Kidney capillary endothelial cell (primary cell): ENCODE results near the gene SUGCT.
"Not testable (repeated sequence)": the region's sequence is repeated elsewhere in the genome, so short reads cannot be mapped to it uniquely, and the experiment has no call there.

Source experiments
- DNase-seq: peaks from one replicate; pipeline ENCODE4 v3.0.0-alpha.2; 2018; ENCODE audit warnings: low spot score

Gene SUGCT

DNA sequence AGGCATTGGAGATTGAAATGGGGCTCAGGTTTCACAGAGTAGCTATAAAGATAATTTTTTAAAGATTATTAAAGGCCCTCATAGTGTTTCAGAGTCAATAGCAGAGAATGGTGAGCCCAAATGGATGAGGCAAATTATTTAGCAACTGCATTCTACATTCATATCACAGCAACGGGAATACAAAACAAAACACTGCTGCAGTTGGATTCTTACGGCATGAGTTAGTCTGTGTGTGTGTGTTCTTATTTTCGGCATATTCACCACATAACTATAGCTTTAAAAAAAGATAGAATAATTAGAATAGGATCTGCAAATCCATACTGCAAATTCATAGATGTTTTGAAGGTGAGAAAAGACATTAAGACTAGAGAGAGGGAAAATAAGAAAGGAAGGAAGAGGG, 66.0 kb downstream of the SUGCT start:
- no peak for DNase-seq

DNA sequence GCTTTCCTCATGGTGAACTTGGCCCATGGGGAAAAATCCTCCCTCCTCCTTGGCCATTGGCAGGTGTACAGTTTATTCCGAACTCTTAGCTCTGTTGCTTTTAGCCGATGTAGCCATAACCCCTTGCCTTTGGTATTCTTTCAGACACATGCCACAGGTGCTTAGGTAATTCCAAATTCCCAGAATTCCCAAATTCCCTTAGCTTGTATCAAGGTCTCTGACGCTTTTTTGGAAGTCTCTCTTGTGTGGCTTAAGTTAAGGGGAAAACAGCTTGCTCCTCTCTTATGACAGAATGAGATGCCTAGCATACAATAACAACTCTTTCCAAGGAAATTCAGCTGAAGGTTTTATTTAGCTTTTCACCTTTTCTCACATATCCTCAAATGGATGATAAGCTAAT, 68.0 kb downstream of the SUGCT start:
- no peak for DNase-seq

DNA sequence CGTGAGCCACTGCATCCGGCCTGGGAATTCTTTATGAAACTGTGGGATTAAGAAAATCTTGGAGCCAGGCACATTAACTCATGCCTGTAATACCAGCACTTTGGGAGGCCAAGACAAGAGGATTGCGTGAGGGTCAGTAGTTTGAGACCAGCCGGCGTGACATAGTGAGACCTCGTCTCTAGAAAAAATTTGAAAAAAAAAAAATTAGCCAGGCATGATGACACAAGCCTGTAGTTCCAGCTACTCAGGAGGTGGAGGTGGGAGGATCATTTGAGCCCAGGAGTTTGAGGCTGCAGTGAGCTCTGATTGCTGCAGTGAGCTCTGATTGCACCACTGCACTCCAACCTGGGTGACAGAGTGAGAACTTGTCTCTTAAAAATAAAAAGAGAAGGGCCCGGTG, 69.8 kb downstream of the SUGCT start:
- no peak for DNase-seq

DNA sequence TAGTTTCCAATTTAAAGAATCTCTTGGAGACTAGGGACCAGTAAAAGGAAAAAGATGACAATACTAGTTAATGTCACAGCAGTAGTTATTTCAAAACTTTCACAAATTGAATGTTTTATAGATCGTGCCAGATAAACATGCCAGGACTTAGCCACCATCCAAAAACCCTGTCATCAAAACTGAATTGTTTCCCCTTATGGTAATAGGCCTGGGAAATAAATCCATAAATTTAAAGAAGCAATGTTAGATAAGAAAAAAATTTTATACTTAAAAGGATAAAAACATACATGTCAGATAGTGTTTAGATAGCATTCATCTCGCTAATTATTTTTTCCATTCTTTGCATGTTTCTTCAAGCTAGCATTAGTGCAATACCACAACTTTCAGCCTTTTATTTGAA, 71.2 kb downstream of the SUGCT start:
- no peak for DNase-seq

DNA sequence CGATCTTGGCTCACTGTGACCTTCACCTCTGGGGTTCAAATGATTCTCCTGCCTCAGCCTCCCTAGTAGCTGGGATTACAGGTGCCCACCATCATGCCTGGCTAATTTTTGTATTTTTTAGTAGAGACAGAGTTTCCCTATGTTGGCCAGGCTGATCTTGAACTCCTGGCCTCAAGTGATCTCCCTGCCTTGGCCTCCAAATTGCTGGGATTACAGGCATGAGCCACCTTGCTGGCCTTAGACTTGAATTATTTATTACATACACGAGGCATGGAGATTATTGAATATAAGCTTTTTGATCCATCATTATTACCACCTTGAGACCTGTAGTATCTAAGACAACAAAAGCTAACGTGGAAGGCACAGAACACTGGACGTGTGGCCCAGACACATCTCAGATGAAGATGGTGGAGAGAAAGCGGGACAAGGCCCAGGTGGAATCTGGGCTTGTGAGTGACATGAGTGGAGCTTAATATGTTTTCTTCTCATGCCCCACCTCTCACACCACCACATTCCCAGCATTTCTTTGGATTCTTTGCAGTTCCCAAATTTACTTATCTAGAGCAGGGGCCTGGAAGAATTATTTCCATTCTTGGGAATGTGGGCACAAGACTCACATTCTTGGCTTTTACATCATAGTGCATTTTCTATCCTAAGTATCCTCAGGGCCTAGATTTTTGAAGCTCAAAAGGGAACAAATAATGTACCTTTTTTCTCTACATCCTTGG, 76.6 kb downstream of the SUGCT start:
- DNase-seq, result no peak

DNA sequence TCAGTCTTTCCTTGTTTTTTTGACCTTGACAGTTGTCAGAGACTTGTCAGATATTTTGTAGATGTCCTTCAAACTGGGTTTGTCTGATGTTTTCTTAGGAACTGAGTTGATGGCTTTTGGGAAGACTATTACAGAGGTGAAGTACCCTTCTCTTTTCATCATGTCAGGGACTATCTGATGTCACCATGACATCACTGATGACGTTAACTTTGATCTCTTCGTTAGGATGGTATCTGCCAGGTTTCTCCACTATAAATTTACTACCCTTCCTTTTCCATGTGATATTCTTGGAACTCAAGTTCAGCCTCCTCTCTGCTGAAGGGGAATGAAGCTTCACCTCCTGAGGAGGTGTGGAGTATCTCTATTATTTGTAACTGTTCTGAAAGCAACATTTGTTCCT, 78.5 kb downstream of the SUGCT start:
- no peak for DNase-seq

DNA sequence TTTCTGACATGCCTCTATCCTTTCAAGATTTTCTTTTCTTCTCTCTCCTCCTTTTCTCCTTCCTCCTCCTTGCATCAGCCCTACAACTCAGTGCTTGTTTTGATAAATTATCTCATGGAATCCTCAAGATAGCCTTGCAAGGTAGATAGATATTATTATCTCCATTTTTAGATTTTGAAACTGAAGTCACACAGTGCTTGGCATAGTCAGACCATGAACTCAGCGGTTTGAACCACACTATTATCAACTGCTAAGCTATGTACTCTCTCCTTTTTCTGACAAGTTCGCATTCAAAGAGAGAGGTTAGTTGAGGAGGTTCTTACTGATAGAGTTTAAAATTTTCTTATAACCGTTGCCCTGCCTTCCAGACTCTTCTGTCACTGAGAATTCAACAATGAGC, 79.1 kb downstream of the SUGCT start:
- DNase-seq, result no peak

DNA sequence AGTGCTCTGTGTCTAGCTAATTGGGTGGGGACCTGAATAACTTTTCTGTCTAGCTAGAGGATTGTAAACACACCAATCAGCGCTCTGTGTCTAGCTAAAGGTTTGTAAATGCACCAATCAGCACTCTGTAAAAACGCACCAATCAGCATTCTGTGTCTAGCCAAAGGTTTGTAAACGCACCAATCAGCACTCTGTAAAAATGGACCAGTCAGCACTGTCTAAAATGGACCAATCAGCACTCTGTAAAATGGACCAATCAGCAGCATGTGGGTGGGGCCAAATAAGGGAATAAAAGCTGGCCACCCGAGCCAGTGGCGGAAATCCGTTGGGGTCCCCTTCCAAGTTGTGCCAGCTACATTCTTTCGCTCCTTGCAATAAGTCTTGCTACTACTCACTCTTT, 83.8 kb downstream of the SUGCT start:
- not testable (repeated sequence) for DNase-seq

DNA sequence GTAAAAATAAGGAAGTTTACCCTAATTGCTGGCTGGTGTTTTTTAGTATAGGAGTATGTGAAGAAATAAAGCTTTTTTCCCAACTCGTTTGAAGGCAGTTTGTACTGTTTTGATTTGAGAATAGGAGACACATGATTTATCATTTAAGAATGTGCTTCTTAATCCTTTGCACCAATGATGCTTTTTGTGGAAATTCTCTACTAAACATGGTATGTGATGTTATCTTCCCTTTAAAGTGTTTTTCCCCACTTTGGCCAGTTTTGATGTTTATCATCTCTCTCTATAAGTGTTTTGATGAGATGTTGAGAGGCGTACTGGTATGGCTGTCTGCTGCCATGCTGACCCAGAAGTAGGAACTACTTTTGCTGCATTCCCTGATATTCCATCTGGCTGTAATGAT, 85.1 kb downstream of the SUGCT start:
- DNase-seq, result no peak

DNA sequence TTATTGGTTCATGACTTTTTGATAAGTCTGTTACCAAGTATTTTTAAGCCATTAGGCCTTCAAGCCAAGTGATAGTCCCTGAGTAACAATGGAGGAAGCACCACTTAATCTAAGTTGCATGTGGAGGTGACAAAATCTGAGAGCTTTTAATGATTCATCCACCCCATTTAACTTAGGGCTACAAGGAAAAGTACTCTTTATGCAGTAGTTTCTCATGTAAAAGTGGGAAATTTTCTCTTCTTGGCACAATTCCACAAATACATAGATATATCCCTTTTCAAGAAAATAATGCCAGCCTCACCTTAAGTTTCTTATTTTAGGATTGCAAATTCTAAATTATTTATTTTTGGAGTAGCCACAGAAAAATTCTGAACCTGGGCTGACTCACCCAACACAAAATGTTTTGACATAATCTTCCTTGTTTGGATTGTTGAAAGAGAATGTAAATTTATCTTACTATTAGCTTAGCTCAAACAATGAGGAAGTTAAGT, 85.7 kb downstream of the SUGCT start:
- DNase-seq, result no peak

DNA sequence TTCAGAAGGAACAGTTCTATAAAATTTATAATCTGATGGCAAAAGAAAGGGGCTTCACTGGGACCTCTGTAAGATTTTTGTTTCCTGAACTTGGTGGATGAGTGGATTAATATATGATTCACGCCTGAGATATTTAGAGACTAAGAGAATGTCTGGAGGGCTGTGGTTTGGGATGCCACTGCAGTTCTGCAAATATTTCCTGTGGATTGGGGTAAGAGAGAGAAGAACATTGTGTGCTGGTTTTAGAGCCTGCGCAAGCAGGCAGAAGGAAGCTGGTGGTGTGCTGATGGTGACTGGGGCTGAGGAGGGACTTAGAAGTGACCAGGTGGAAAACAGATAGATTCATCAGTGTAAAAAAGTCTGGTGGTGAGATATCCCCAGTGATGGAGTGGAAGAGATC, 87.0 kb downstream of the SUGCT start:
- DNase-seq, result no peak

DNA sequence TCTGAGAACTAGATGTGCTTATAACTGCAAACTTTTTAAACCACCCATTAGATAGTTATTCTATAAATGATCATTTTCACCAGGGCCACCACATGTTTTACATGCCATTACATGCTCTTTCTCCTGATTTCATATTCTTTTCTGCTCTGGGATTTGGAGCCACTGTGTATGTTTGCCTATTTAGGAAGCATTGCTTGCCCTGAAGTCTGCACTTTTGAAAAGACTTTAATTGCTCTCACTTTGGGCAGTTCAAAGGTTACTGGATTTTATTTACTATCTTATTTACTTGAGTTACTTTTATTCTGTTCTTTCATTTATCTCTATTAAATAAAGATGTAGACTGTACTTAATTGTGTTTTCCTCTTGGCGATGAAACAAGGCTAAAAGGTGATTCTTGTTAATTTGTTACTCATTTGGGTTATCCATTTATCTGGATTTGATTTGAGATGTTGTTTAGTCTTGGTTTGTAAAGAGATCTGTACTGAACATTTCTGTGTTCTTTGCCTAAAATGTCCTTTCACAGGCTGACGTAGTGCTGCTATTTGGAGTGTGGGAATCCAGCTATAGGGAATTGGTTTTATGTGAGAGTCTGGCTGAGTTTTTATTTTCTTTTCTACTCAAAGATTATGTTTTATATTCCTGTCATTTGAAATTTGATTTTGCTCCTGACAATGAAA, 88.8 kb downstream of the SUGCT start:
- no peak for DNase-seq

DNA sequence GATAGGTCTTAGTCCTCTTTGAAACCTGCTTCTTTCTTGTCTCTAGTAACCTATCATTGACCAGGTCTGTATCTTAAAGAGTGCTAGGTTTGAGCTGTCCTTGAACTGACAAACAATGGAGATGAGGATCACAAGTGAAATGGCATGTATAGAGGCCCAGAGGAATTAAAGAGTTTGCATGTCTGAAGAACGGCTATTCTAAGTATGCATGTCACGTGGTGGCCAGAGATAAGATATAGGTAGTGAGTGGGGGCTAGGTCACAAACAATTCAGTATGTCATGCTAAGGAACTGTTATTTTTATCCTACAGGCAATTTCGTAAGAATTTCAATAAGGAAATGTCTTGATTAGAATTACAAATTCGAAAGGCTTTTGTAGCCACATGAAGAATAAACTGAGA, 95.3 kb downstream of the SUGCT start:
- DNase-seq, result no peak

DNA sequence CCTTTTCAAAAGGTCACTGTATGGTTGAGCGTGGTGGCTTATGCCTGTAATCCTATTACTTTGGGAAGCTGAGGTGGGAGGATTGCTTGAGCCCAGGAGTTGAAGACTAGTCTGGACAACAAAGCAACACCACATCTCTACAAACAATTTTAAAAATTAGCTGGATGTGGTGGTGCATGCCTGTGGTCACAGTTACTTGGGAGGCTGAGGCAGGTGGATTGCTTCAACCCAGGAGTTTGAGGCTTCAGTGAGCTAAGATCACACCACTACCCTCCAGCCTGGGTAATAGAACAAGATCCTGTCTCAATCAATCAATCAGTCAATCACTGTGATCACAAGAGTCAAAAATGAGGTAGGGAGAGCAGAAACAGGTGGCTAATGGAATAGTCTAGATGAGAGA, 97.0 kb downstream of the SUGCT start:
- DNase-seq, result no peak

DNA sequence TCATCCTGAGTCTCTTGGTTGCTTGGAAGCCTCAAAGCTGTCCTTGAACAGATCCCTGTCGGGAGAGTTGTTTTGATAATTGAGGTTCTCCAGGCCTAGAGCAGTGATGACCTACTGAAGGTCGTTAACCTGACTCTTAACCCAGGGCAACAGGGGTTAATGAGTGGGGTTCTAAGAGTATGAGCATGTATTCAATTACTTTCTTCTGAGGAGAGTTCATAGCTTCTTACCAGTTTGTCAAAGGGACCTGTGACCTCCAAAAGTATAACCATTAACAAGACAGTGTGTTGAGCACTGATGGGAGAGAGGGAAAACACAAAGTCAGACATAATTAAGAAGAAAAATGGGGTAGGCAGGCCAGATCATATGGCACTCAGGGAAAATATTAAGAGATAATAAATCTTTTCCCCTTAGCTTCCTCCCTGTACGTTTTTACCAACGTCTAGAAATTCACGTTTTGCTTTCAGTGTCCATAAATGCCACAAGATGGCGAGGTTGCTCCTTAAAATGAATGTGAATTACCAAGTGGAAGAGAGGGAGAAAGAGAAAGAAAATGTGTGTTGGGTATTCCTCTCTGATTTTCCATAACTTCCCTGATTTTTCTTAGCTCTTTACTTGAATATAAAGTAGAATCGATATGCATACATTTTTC, 97.6 kb downstream of the SUGCT start:
- DNase-seq, result peak; percentile 55

DNA sequence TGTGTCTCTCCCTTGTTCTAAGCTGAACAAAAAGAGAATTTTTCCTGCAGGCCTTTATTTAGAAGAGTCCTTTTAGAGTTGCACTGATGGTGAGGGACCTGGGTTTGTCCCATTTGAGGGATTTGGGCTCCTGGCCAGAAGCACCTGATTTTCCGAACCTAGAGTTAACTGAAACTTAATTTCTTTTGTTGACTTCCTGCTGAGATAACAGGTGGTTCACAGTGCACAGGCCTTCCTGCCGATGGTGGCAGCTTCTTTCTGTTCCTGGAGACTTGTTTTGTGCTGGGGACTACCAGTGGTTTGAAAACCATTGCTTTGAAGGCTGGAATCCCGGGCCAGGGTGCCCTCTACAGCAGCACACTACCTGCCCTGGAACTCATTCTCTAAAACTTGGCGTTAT, 99.2 kb downstream of the SUGCT start:
- DNase-seq, result no peak

DNA sequence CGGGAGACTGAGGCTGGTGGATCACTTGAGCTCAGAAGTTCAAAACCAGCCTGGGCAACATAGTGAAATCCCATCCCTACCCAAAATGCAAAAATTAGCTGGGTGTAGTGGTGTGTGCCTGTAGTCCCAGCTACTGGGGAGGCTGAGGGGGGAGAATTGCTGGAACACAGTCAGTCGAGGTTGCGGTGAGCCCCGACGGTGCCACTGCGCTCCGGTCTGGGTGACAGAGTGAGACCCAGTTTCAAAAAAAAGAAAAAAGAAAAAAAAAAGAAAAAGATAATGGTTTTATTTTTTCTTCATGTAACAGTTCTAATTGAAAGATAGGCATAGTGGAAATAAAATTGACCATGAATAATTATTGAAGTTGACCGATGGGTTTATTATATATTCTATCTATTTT, 99.9 kb downstream of the SUGCT start:
- DNase-seq, result no peak

DNA sequence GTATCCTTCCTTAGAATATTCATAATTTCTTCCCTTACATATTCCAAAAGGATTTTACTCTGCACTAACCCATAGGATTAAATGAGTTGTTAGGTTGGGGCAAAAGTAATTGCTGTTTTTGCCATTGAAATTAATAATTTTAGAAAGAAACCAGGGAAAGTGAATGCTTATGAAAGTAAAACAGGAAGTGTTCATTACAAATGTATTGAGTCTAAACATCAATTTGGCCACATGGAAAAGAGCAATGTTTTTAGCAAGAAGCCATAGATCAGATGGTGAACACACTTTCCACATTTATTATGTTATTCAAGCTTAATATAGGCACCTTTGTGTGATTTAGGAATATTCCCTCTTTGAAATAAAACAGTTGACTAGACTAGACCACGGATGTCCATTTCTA, 102.9 kb downstream of the SUGCT start:
- no peak for DNase-seq

DNA sequence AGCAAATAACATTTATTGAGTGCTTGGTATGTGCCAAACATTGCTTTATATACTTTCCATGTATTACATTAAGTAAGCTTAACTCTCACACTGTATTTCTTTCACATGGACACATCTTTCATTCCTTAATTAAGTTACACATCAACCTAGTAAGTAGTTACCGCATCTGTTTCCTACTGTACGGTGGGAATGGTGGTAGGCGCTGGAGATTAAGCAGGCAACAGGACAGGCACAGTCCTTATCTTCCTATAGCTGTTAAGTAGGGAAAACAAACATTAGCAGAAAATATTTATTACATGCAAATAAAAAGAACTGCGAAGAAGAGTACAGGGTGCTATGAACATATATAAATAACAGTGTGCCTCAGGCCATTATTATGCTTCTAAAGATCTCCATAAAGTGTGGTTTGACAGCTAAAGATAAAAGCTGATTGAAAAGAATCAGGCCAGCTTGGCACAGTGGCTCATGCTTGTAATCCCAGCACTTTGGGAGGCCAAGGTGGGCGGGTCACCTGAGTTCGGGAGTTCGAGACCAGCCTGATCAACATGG, 105.0 kb downstream of the SUGCT start:
- no peak for DNase-seq

DNA sequence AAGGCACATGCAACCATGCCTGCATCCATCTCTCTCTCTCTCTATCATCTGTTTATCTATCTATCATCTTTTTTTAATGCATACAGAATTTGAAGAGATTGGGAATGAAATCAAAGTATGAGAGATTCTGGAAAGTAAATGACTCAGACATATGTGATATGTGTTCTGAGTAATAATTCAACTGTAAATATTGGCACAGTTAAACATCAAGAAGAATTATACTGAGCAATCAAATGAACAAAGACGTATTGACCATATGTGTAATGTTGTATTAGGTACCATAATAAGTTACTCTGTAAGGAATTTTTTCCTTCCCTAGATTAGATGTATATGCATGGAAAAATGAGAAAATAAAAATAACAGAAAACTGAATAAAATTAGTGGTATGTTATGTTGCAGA, 108.3 kb downstream of the SUGCT start:
- no peak for DNase-seq

DNA sequence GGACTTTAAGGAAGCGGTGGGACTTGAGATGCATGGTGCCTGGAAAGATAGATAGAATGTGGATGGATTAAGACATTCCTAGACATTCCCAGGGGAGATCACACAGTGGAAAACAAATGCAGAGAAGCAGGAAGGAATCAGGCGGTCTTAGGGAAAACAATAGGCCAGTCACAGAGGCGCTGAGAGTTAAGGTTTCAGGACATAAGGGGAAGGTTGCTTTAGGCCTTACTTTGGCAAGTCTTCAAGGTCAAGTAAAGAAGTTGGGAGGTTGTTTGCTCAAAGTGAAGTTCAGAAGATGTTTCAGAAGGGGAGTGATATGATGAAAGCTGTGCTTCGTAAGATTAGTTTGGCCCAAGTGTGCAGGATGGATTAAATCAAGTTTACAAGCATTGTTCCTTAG, 109.4 kb downstream of the SUGCT start:
- no peak for DNase-seq

DNA sequence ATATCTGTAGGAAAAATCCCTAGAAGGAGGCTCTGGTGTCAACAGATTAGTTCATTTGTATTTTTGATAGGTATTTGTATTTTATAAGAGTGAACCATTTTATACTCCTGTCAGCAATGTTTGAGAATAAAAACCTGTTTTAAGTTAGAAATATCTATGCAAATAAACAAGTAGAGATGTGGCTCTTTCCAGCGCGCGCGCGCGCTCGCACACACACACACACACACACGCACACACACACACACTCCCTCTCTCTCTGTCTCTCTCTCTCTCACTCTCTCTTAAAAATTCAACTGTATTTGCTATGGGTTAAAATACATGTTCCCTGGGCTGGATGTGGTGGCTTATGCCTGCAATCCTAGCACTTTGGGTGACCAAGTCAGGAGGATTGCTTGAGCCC, 113.9 kb downstream of the SUGCT start:
- DNase-seq, result no peak

DNA sequence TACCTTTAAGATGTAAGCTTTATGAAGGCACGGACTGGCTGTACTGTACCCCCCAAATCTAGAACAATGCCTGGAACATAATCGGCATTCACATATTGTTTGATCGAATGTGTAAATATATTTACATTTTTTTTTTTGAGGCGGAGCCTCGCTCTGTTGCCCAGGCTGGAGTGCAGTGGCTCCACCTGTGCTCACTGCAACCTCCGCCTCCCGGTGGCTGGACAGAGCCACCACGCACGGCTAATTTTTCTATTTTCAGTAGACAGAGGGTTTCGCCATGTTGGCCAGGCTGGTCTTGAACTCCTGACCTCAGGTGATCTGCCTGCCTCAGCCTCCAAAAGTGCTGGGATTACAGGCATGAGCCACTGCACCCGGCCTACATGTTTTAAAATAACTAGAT, 118.6 kb downstream of the SUGCT start:
- not testable (repeated sequence) for DNase-seq
